Endothelial cell of umbilical vein (primary cell): ENCODE measurements around the gene CDR2. TPM values are rescaled to one million over a fixed set of nuclear protein-coding genes. Genes with fewer than 3 reads are reported as not detected.

Experiments used
- BruUV-seq: library from RNA; stranded (reverse); fragments of 400-500 nt; replicated peaks from 2 replicates; lab custom pipeline; 2021; lab: Mats Ljungman, UMichigan
- CTCF ChIA-PET: fragments of 300-600, 350-600 bp; sonication (Branson Sonifier 250); formaldehyde crosslinking; loops from one replicate; lab custom pipeline; 2021; ENCODE audit warnings: antibody characterized with exemption, inconsistent platforms; lab: Charles Lee
- POLR2A ChIA-PET: fragments of 300-600, 350-600 bp; sonication (Branson Sonifier 250); formaldehyde crosslinking; loops from one replicate; lab custom pipeline; 2021; ENCODE audit warnings: antibody characterized with exemption, inconsistent platforms; lab: Charles Lee
- DNase-seq: peaks from one replicate; pipeline ENCODE4 v3.0.0-alpha.2; 2011; ENCODE audit warnings: low read depth, low spot score
- FAIRE-seq: peaks from 2 replicates; lab custom pipeline; 2011; peaks lifted over from hg19 to GRCh38; lab: Jason Lieb, UNC
- H2AFZ ChIP-seq: 2 replicates; pipeline ENCODE4 v1.6.0; 2012; ENCODE audit warnings: low read depth, low read length, control low read depth, inconsistent platforms
- H3K27ac ChIP-seq: 2 replicates; pipeline ENCODE4 v1.5.1; 2011; ENCODE audit warnings: low read depth, mild to moderate bottlenecking, control low read depth, low read length, moderate library complexity; ENCODE audit not compliant: insufficient read depth
- H3K27me3 ChIP-seq, 2 experiments: 2 replicates each; pipeline versions ENCODE4 v1.6.0 to v1.6.1; 2011; ENCODE audit warnings: low read length in 2 of 2, mixed read lengths in 1 of 2; ENCODE audit not compliant: control insufficient read depth in 2 of 2, insufficient read depth in 2 of 2
- H3K36me3 ChIP-seq, 2 experiments: 2 replicates in 1 of 2; 3 replicates in 1 of 2; pipeline ENCODE4 v1.5.1; 2011; ENCODE audit warnings: low read length in 2 of 2, mild to moderate bottlenecking in 1 of 2, moderate library complexity in 1 of 2; ENCODE audit not compliant: control insufficient read depth in 2 of 2, insufficient read depth in 2 of 2; ENCODE audit errors: extremely low read depth in 1 of 2
- H3K4me1 ChIP-seq: 3 replicates; pipeline ENCODE4 v1.5.1; 2011; ENCODE audit warnings: mild to moderate bottlenecking, low read length; ENCODE audit not compliant: control insufficient read depth, insufficient read depth; ENCODE audit errors: extremely low read depth
- H3K4me2 ChIP-seq: 2 replicates; pipeline ENCODE4 v1.6.1; 2011; ENCODE audit warnings: low read length, control low read depth, mixed read lengths; ENCODE audit not compliant: insufficient read depth
- H3K4me3 ChIP-seq, 3 experiments: fragments of 200-600 bp in 1 of 3; sonication (generic), shearing (Covaris generic) in 1 of 3; replicated peaks in 1 of 3; 2 replicates each; pipeline ENCODE4 v1.5.1; 2011 to 2016; ENCODE audit warnings: control low read depth in 3 of 3, low read length in 3 of 3, mild to moderate bottlenecking in 2 of 3, inconsistent platforms in 1 of 3, low read depth in 1 of 3, moderate library complexity in 1 of 3; ENCODE audit not compliant: insufficient read depth in 1 of 3
- H3K79me2 ChIP-seq: 2 replicates; pipeline ENCODE4 v1.6.0; 2012; ENCODE audit warnings: low read length, inconsistent platforms; ENCODE audit not compliant: control insufficient read depth, insufficient read depth
- H3K9ac ChIP-seq: replicated peaks from 2 replicates; pipeline ENCODE3; 2011; ENCODE audit warnings: low read length, control low read depth; ENCODE audit not compliant: insufficient read depth; ENCODE audit errors: extremely low read depth
- H3K9me1 ChIP-seq: replicated peaks from 3 replicates; pipeline ENCODE4 v1.6.0; 2011; ENCODE audit warnings: mild to moderate bottlenecking, low read length; ENCODE audit not compliant: control insufficient read depth, insufficient read depth; ENCODE audit errors: extremely low read depth
- H3K9me3 ChIP-seq: replicated peaks from 2 replicates; pipeline ENCODE4 v1.5.1; 2012; ENCODE audit warnings: low read length, inconsistent platforms; ENCODE audit not compliant: control insufficient read depth, insufficient read depth
- H4K20me1 ChIP-seq: replicated peaks from 2 replicates; pipeline ENCODE3; 2011; ENCODE audit warnings: mild to moderate bottlenecking, low read length; ENCODE audit not compliant: control insufficient read depth, insufficient read depth; ENCODE audit errors: extremely low read depth
- CTCF ChIP-seq, 2 donors: IDR thresholded peaks; 1 replicate in 1 of 2; 2 replicates in 1 of 2; pipeline ENCODE4 v1.5.1; 2011; ENCODE audit warnings: low read length in 2 of 2, mild to moderate bottlenecking in 2 of 2, moderate library complexity in 2 of 2, control low read depth in 1 of 2, inconsistent platforms in 1 of 2, low read depth in 1 of 2; ENCODE audit not compliant: insufficient read depth in 1 of 2; ENCODE audit errors: extremely low read depth in 1 of 2
- JUN ChIP-seq: IDR thresholded peaks from 2 replicates; pipeline ENCODE4 v1.6.1; 2011; ENCODE audit warnings: borderline replicate concordance, low read depth; ENCODE audit not compliant: insufficient read length, insufficient read depth
- POLR2A ChIP-seq: IDR thresholded peaks from 2 replicates; pipeline ENCODE4 v1.6.1; 2012; ENCODE audit warnings: low read depth, mild to moderate bottlenecking, control low read depth, low read length
- POLR2AphosphoS5 ChIP-seq: IDR thresholded peaks from 2 replicates; pipeline ENCODE4 v1.6.1; 2012; ENCODE audit warnings: low read depth, mild to moderate bottlenecking, control low read depth, low read length, moderate library complexity; ENCODE audit not compliant: insufficient read depth
- dilution Hi-C: fragments of 300-500 bp; cut with MboI; formaldehyde crosslinking; loops from one replicate; pipeline ENCODE4 v1.15.0; 2019; ENCODE audit warnings: low sequenced_read_pairs; ENCODE audit not compliant: extremely low pct_ligation_motif_present
- intact Hi-C: fragments of 100-400 bp; cut with micrococcal nuclease; formaldehyde crosslinking; loops from one replicate; pipeline ENCODE4 v1.10.0; 2022
- polyA plus RNA-seq, 4 experiments: library from polyadenylated mRNA; depleted of rRNA in 3 of 4; stranded (reverse) in 3 of 4; unstranded in 1 of 4; fragments of >200 nt; gene quantifications; 2 replicates each; pipeline versions ENCODE4 v1.2.1 to v1.2.3, GENCODE V29; 2011 to 2012; ENCODE audit warnings: missing spikeins in 1 of 4
- total RNA-seq: library from RNA; stranded (reverse); gene quantifications from 2 replicates; pipeline ENCODE4 v1.2.3, GENCODE V29; 2021

The CDR2 gene
- total and polyA plus RNA-seq, 2 donors (not counting 3 experiments of a cell fraction or from before 2014, with no cell fraction given): 35.3 to 61.9 TPM

DNA sequence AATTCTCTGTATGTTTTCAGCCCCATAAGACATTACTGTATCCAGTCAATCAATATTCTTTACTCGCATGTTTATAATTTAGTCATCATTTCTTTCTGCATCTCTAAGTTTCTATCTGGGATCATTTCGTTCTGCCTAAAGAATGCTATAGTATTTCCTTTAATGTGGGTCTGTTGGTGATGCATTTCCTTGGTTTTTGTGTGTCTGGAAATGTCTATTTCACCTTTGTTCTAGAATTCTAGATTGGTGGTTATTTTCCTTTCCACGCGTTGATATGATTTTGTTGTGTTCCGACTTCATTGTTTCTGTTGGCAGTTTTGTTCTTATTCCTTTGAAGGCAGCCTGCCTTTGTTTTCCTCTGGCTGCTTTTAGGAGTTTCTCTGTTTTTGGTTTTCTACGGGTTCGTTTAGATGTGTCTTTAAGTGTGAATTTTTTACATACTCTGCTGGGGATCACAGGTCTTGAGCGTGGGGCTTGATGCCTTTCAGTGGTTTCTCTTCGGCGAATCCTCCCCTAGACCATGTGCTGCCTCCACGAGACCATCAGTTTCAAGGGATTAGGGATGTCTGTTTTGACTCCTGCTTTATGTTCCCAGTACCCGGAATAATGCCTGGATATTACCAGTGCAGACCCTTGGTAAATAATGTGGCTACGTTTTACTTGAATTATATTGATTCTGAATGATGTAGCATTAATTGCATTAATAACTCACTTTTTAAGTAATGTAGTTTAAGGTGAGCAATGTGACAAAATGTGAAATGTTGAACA is 53.7 kb downstream of the CDR2 start:
- no peak overlapping the region for H3K4me3 ChIP-seq
- H3K9me3 ChIP-seq: no peaks in the 10 kb centered on the region
- peak overlapping the region; percentile 3 for H3K4me2 ChIP-seq
- TF ChIP-seq POLR2A (no peak), POLR2AphosphoS5 (no peak), JUN (peak; percentile 58)
- peaks cover 14% of the 10 kb centered on the region for H3K4me1 ChIP-seq
- intact Hi-C loops: loop anchor here (1.0 to 10.0 kb wide), 3 partner anchors 354 to 1163 kb away; partner anchors contain the start of gene LDAF1
- H3K27ac ChIP-seq: peak overlapping the region; percentile 67
- H3K9me1 ChIP-seq: no peaks in the 10 kb centered on the region
- no peaks in the 10 kb centered on the region for H3K27me3 ChIP-seq
- dilution Hi-C loops: no loop called here
- POLR2A ChIA-PET: interaction anchor here (0.6 to 1.2 kb wide), 2 partner anchors 800 to 1140 kb away, joined by 3 to 8 read pairs; no protein-coding TSS in a partner anchor
- no peaks in the 10 kb centered on the region for H4K20me1 ChIP-seq
- H3K79me2 ChIP-seq: peaks cover 6% of the 10 kb centered on the region
- H3K36me3 ChIP-seq: peaks cover 5 to 40% of the 10 kb centered on the region in 2 experiments
- H3K9ac ChIP-seq: peak overlapping the region; percentile 61
- no peak overlapping the region for H2AFZ ChIP-seq
- CTCF ChIA-PET: interaction anchor here (0.6 to 1.5 kb wide), 33 partner anchors 8 to 1164 kb away, joined by 3 to 15 read pairs (median 4); partner anchors contain the start of gene CDR2
- TSS peak; percentile 88 for BruUV-seq
- FAIRE-seq (peak; percentile 18), DNase-seq (peak; percentile 79)

GRCh38 chr16:22318690-22319358 is 55.6 kb downstream of the CDR2 start:
- no peak overlapping the region for H3K4me2 ChIP-seq
- no peaks in the 10 kb centered on the region for H3K9me3 ChIP-seq
- no peaks in the 10 kb centered on the region for H3K27me3 ChIP-seq
- CTCF ChIA-PET: interaction anchor here (1.0 to 2.5 kb wide), 7 partner anchors 9 to 1162 kb away, joined by 3 to 10 read pairs (median 4); no protein-coding TSS in a partner anchor
- no peak overlapping the region for H3K27ac ChIP-seq
- intact Hi-C loops (no loop called here), dilution Hi-C loops (no loop called here)
- POLR2A ChIA-PET: no interaction called here
- no peak overlapping the region for H2AFZ ChIP-seq
- FAIRE-seq: peak; percentile 57
- no peaks in the 10 kb centered on the region for H3K9me1 ChIP-seq
- peak; percentile 41 for DNase-seq
- H3K9ac ChIP-seq: no peak overlapping the region
- no peaks in the 10 kb centered on the region for H4K20me1 ChIP-seq
- peaks cover 8 to 34% of the 10 kb centered on the region in 2 experiments for H3K36me3 ChIP-seq
- H3K79me2 ChIP-seq: peaks cover 6% of the 10 kb centered on the region
- H3K4me1 ChIP-seq: peaks cover 14% of the 10 kb centered on the region
- TF ChIP-seq CTCF (IDR thresholded peaks at IDR 0.05; ENCODE audit: extremely low read depth in 1 of 2, insufficient read depth in 1 of 2, low read depth in 1 of 2, low read length in 2 of 2) (peak; percentile 59 to 63), POLR2A (no peak)
- H3K4me3 ChIP-seq: no peak overlapping the region
- BruUV-seq: no TSS peak
